GM12873 (cell line): Measurements from ENCODE around the gene SEPHS1.
A peak's percentile ranks its signal among the peaks of the same experiment; 100 is the strongest.

ENCODE experiments used
- CTCF ChIP-seq: IDR thresholded peaks from 2 replicates; pipeline ENCODE4 v1.5.1; 2012; ENCODE audit warnings: low read depth, mild to moderate bottlenecking, moderate library complexity, low read length, control low read depth; ENCODE audit not compliant: insufficient read depth; ENCODE audit errors: missing control alignments

The SEPHS1 gene

GRCh38 chr10:13272164-13272571, 75.9 kb downstream of the SEPHS1 start:
- no peak for TF ChIP-seq CTCF

- peak; percentile 76 for TF ChIP-seq CTCF
Measured at GRCh38 chr10:13271552-13272163, 76.4 kb downstream of the SEPHS1 start.

- TF ChIP-seq CTCF: no peak
Measured at GRCh38 chr10:13270877-13271551, 77.1 kb downstream of the SEPHS1 start.

GRCh38 chr10:13268841-13269240, 79.3 kb downstream of the SEPHS1 start:
- TF ChIP-seq CTCF: no peak

GRCh38 chr10:13268310-13268709, 79.8 kb downstream of the SEPHS1 start:
- TF ChIP-seq CTCF: no peak
